Measurements from ENCODE around the gene PDP2.

The PDP2 gene

GRCh38 chr16:66899310-66899944, 19.1 kb downstream of the PDP2 start:
- no peak for TF ChIP-seq CTCF (IDR thresholded peaks at IDR 0.05; ENCODE audit: insufficient read depth, missing control alignments)
- no peak for DNase-seq (ENCODE audit: insufficient read length, low spot score)
- FAIRE-seq = no peak

- FAIRE-seq (no peak), DNase-seq (ENCODE audit: insufficient read length, low spot score) (no peak)
- no peak for TF ChIP-seq CTCF (IDR thresholded peaks at IDR 0.05; ENCODE audit: insufficient read depth, missing control alignments)
Observed at GRCh38 chr16:66899945-66900710, 19.8 kb downstream of the PDP2 start.

- TF ChIP-seq CTCF (IDR thresholded peaks at IDR 0.05; ENCODE audit: insufficient read depth, missing control alignments) = no peak
- FAIRE-seq (no peak), DNase-seq (ENCODE audit: insufficient read length, low spot score) (no peak)
Observed at GRCh38 chr16:66900721-66901441, 20.6 kb downstream of the PDP2 start.

- FAIRE-seq (no peak), DNase-seq (ENCODE audit: insufficient read length, low spot score) (no peak)
- no peak for TF ChIP-seq CTCF (IDR thresholded peaks at IDR 0.05; ENCODE audit: insufficient read depth, missing control alignments)
Observed at GRCh38 chr16:66901626-66902025, 21.3 kb downstream of the PDP2 start.

- FAIRE-seq = no peak
- no peak for TF ChIP-seq CTCF (IDR thresholded peaks at IDR 0.05; ENCODE audit: insufficient read depth, missing control alignments)
- peak; percentile 69 for DNase-seq (ENCODE audit: insufficient read length, low spot score)
Observed at GRCh38 chr16:66902648-66903543, 22.6 kb downstream of the PDP2 start.

- FAIRE-seq (no peak), DNase-seq (ENCODE audit: insufficient read length, low spot score) (no peak)
- TF ChIP-seq CTCF (IDR thresholded peaks at IDR 0.05; ENCODE audit: insufficient read depth, missing control alignments) = no peak
Observed at GRCh38 chr16:66903544-66904427, 23.5 kb downstream of the PDP2 start.
